GM18499 (cell line): ENCODE data around the gene TTC3.
A peak's percentile ranks its signal among the peaks of the same experiment; 100 is the strongest.
"Not testable (repeated sequence)": the region's sequence is repeated elsewhere in the genome, so short reads cannot be mapped to it uniquely, and the experiment has no call there.

ENCODE experiments used
- ATAC-seq: cut with Tn5 transposase; IDR thresholded peaks from one replicate; pipeline ENCODE4 v1.9.1; 2021; ENCODE audit warnings: moderate number of reproducible peaks; ENCODE audit not compliant: insufficient read depth, unreplicated experiment

The TTC3 gene

GRCh38 chr21:37220433-37220980 is 147.5 kb downstream of the TTC3 start:
- peak; percentile 21 for ATAC-seq

GRCh38 chr21:37220981-37221664 is 148.1 kb downstream of the TTC3 start:
- peak; percentile 57 for ATAC-seq

- not testable (repeated sequence) for ATAC-seq
Observed at GRCh38 chr21:37222248-37222647, 149.2 kb downstream of the TTC3 start.

- ATAC-seq, result no peak
Observed at GRCh38 chr21:37223804-37224345, 150.8 kb downstream of the TTC3 start.

GRCh38 chr21:37224861-37225839 is 152.1 kb downstream of the TTC3 start:
- ATAC-seq, result no peak

- ATAC-seq, result no peak
Observed at GRCh38 chr21:37226041-37226920, 153.2 kb downstream of the TTC3 start.

- no peak for ATAC-seq
Observed at GRCh38 chr21:37227071-37228002, 154.3 kb downstream of the TTC3 start.

- no peak for ATAC-seq
Observed at GRCh38 chr21:37228003-37228400, 154.9 kb downstream of the TTC3 start.

- ATAC-seq, result no peak
Observed at GRCh38 chr21:37230632-37231248, 157.7 kb downstream of the TTC3 start.

- no peak for ATAC-seq
Observed at GRCh38 chr21:37231249-37231645, 158.2 kb downstream of the TTC3 start.

- no peak for ATAC-seq
Observed at GRCh38 chr21:37231671-37232070, 158.6 kb downstream of the TTC3 start.

- ATAC-seq, result peak; percentile 55
Observed at GRCh38 chr21:37232274-37233018, 159.4 kb downstream of the TTC3 start.

- no peak for ATAC-seq
Observed at GRCh38 chr21:37233551-37234146, 160.6 kb downstream of the TTC3 start.

- ATAC-seq, result no peak
Observed at GRCh38 chr21:37237346-37237745, 164.3 kb downstream of the TTC3 start.

GRCh38 chr21:37237764-37238163 is 164.7 kb downstream of the TTC3 start:
- no peak for ATAC-seq

GRCh38 chr21:37240978-37241377 is 167.9 kb downstream of the TTC3 start:
- ATAC-seq, result no peak

- ATAC-seq, result no peak
Observed at GRCh38 chr21:37241426-37241825, 168.4 kb downstream of the TTC3 start.
